Prostate gland (tissue), 2 donors: ENCODE data around the gene DHDH. TPM values are rescaled to one million over a fixed set of nuclear protein-coding genes. Genes with fewer than 3 reads are reported as not detected.

Source experiments
- DNase-seq: peaks from one replicate; pipeline ENCODE4 v3.0.0-alpha.2; 2019; ENCODE audit warnings: low spot score
- H3K27ac ChIP-seq, 2 donors: fragments of 200-600 bp; sonication (generic); 2 replicates each; pipeline ENCODE4 v1.5.1; 2017 to 2019
- H3K27me3 ChIP-seq: fragments of 200-600 bp; sonication (generic); replicated peaks from 2 replicates; pipeline ENCODE4 v1.5.1; 2019; ENCODE audit not compliant: insufficient read depth
- H3K36me3 ChIP-seq, 2 donors: fragments of 200-600 bp; sonication (generic); 1 replicate in 1 of 2; 2 replicates in 1 of 2; pipeline versions ENCODE4 v1.5.1 to v1.8.1; 2017 to 2019
- H3K4me1 ChIP-seq: fragments of 200-600 bp; sonication (generic); replicated peaks from 2 replicates; pipeline ENCODE4 v1.5.1; 2019
- H3K4me3 ChIP-seq, 2 donors: fragments of 200-600 bp; sonication (generic); 2 replicates each; pipeline ENCODE4 v1.5.1; 2017 to 2019
- H3K9me3 ChIP-seq: fragments of 200-600 bp; sonication (generic); 2 replicates; pipeline ENCODE4 v1.5.1; 2017
- POLR2A ChIP-seq: fragments of 450-650 bp; IDR thresholded peaks from one replicate; pipeline ENCODE4 v1.6.1; 2016; ENCODE audit warnings: antibody characterized with exemption, mild to moderate bottlenecking
- POLR2AphosphoS5 ChIP-seq: sonication (generic); formaldehyde crosslinking; IDR thresholded peaks from one replicate; pipeline ENCODE4 v1.6.1; 2017; ENCODE audit warnings: antibody characterized with exemption
- WGBS: methylation state at CpG from one replicate; pipeline ENCODE4 v1.1.5; 2018; 5-methylcytosine and 5-hydroxymethylcytosine counted together
- intact Hi-C: fragments of 100-400 bp; cut with DNase I; formaldehyde crosslinking; loops from one replicate; pipeline ENCODE4 v1.14.2; 2022
- total RNA-seq, 2 donors: library from RNA; depleted of rRNA; stranded (reverse); fragments of >200 nt; gene quantifications; one replicate each; pipeline ENCODE4 v1.1.0, GENCODE V29; 2016
- TF ChIP-seq, protein P1 (sequence below), 4 experiments: fragments of 200-600 bp in 2 of 4; fragments of 450-650 bp in 2 of 4; sonication (generic) in 2 of 4; IDR thresholded peaks; 1 replicate in 3 of 4; 2 replicates in 1 of 4; pipeline ENCODE4 v1.5.1; 2016 to 2019; ENCODE audit warnings: antibody characterized with exemption in 4 of 4, mild to moderate bottlenecking in 2 of 4, moderate library complexity in 2 of 4

Gene DHDH
- total RNA-seq, 2 donors from 2014 or later: 4.6 to 12.6 TPM

DNA sequence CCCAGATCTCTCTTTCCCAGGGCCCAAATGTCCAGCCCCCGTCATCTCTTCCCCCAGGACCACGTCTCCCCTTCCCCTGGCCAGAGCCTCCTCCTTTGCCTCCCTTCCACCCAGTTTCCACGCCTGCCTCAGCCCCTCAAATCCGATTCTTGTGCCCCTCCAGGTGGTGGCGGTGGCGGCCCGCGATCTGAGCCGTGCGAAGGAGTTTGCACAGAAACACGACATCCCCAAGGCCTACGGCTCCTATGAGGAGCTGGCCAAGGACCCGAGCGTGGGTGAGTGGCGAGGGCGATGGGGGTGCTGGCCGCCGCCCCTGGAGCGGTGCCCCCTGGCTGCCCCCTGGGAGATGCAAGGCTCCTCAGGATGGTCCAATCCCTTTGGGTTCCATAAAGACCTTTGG lies 1.3 kb downstream of the DHDH start:
- no peak overlapping the region for H3K4me3 ChIP-seq
- no peak for DNase-seq
- WGBS: 87% methylated on average over 19 of the region's 19 CpGs
- no peak overlapping the region for H3K27ac ChIP-seq
- no peaks in the 10 kb centered on the region for H3K36me3 ChIP-seq
- intact Hi-C loops: no loop called here
- TF ChIP-seq POLR2A (no peak), POLR2AphosphoS5 (no peak)
- TF ChIP-seq, protein P1, sequence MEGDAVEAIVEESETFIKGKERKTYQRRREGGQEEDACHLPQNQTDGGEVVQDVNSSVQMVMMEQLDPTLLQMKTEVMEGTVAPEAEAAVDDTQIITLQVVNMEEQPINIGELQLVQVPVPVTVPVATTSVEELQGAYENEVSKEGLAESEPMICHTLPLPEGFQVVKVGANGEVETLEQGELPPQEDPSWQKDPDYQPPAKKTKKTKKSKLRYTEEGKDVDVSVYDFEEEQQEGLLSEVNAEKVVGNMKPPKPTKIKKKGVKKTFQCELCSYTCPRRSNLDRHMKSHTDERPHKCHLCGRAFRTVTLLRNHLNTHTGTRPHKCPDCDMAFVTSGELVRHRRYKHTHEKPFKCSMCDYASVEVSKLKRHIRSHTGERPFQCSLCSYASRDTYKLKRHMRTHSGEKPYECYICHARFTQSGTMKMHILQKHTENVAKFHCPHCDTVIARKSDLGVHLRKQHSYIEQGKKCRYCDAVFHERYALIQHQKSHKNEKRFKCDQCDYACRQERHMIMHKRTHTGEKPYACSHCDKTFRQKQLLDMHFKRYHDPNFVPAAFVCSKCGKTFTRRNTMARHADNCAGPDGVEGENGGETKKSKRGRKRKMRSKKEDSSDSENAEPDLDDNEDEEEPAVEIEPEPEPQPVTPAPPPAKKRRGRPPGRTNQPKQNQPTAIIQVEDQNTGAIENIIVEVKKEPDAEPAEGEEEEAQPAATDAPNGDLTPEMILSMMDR (IDR thresholded peaks at IDR 0.05): no peak
- H3K9me3 ChIP-seq: no peaks in the 10 kb centered on the region
- no peaks in the 10 kb centered on the region for H3K27me3 ChIP-seq
- H3K4me1 ChIP-seq: no peaks in the 10 kb centered on the region

DNA sequence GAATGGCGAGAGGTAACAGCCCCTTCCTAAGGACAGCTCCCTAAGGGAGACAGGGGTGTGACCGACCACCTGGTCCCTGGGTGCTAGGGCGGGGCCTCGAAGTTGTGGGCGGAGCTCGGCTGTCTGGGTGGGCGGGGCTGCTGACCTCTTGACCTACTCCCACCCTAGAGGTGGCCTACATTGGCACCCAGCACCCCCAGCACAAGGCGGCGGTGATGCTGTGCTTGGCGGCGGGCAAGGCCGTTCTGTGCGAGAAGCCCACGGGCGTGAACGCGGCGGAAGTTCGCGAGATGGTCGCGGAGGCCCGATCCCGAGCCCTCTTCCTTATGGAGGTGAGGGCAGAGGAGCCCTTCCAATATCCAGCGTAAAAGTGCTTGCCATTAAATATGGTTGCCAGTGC lies 2.4 kb downstream of the DHDH start:
- 98% methylated on average over 25 of the region's 25 CpGs for WGBS
- no peaks in the 10 kb centered on the region for H3K9me3 ChIP-seq
- DNase-seq: no peak
- H3K4me3 ChIP-seq: no peak overlapping the region
- no peaks in the 10 kb centered on the region for H3K36me3 ChIP-seq
- no peak overlapping the region for H3K27ac ChIP-seq
- no peaks in the 10 kb centered on the region for H3K27me3 ChIP-seq
- intact Hi-C loops: no loop called here
- H3K4me1 ChIP-seq: no peaks in the 10 kb centered on the region
- TF ChIP-seq, protein P1 (IDR thresholded peaks at IDR 0.05): no peak
- no peak for TF ChIP-seq POLR2A

DNA sequence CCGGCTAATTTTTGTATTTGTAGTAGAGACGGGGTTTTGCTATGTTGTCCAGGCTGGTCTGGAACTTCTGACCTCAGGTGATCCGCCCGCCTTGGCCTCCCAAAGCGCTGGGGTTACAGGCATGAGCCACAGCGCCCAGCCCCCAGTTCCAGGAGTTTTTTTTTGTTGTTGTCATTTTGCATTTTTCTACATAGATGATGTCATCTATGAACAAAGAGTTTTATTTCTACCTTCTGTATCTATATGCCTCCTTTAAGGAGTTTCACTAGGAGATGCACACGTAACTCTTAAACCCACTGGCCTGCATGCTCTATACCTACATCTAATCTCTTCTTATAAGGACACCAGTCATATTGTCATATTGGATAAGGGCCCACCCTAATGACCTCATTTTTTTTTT lies 4.8 kb downstream of the DHDH start:
- WGBS: 96% methylated on average over 7 of the region's 7 CpGs

DNA sequence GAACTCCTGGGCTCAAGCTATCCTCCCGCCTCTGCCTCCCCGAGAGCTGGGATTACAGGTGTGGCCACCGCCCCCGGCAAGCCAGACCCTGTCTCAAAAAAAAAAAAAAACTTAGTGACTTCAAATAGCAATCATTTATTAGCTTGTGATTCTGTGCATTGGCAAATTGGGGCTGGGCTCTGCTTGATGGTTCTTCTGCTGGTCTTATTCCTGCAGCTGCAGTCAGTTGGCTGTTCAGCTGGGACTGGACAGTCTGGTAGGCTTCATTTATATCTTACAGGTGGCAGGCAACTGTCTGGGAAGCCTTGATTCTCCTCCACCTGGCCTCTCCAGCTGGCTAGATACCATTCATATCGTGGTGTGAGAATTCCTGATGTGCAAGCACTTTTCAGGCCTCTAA lies 7.4 kb downstream of the DHDH start:
- H3K4me3 ChIP-seq: no peak overlapping the region
- no peak for DNase-seq
- H3K27me3 ChIP-seq: no peaks in the 10 kb centered on the region
- H3K9me3 ChIP-seq: no peaks in the 10 kb centered on the region
- H3K36me3 ChIP-seq: no peaks in the 10 kb centered on the region
- H3K4me1 ChIP-seq: no peaks in the 10 kb centered on the region
- 96% methylated on average over 5 of the region's 5 CpGs for WGBS
- intact Hi-C loops: no loop called here
- TF ChIP-seq POLR2AphosphoS5 (no peak), POLR2A (no peak)
- TF ChIP-seq, protein P1 (IDR thresholded peaks at IDR 0.05): no peak
- no peak overlapping the region for H3K27ac ChIP-seq

More for the DNA sequence above, 4.8 kb downstream of the DHDH start:
- TF ChIP-seq, protein P1 (IDR thresholded peaks at IDR 0.05): no peak
- no peak for TF ChIP-seq POLR2A
- no peak for TF ChIP-seq POLR2AphosphoS5
- Histone ChIP-seq H3K27ac (no peak overlapping the region), H3K4me1 (no peaks in the 10 kb centered on the region), H3K36me3 (no peaks in the 10 kb centered on the region), H3K9me3 (no peaks in the 10 kb centered on the region), H3K4me3 (no peak overlapping the region), H3K27me3 (no peaks in the 10 kb centered on the region)
- intact Hi-C loops: no loop called here
- DNase-seq: no peak

DNA sequence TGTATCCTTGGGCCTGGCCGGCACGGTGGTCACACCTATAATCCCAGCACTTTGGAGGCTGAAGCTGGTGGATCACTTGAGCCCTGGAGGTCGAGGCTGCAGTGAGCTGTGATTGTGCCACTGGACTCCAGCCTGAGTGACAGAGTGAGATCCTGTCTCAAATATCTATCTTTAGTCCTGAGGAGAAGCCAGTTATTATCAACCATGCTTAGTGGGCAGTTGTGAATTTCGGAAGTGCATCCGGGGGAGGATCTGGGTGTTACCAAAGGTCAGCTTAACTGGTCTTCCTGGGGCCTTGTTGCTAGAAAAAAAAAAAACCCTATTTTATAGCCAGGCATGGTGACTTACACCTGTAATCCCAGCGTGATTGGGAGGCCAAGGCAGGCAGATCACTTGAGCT lies 9.6 kb downstream of the DHDH start:
- intact Hi-C loops: no loop called here
- Histone ChIP-seq H3K27ac (no peak overlapping the region), H3K4me1 (no peaks in the 10 kb centered on the region), H3K9me3 (no peaks in the 10 kb centered on the region), H3K4me3 (no peak overlapping the region), H3K36me3 (no peaks in the 10 kb centered on the region), H3K27me3 (no peaks in the 10 kb centered on the region)
- 88% methylated on average over 6 of the region's 6 CpGs for WGBS
- no peak for DNase-seq
- TF ChIP-seq POLR2A (no peak), POLR2AphosphoS5 (no peak)
- TF ChIP-seq, protein P1 (IDR thresholded peaks at IDR 0.05): no peak
